IMR-90 (cell line): ENCODE measurements around the gene CACNA1F. TPM values are rescaled to one million over a fixed set of nuclear protein-coding genes. Genes with fewer than 3 reads are reported as not detected.

ENCODE experiments used
- ATAC-seq: fragments of 200-7000 bp; cut with Tn5 transposase; 2 replicates; pipeline ENCODE4 v1.9.1; 2020; ENCODE audit warnings: low read depth, mild to moderate bottlenecking, moderate library complexity
- BruUV-seq: library from RNA; stranded (reverse); fragments of 400-500 nt; replicated peaks from 2 replicates; lab custom pipeline; 2021; lab: Mats Ljungman, UMichigan
- CTCF ChIA-PET: fragments of 300-600 bp; formaldehyde crosslinking; extraction: SDS; loops from one replicate; lab custom pipeline; 2021; ENCODE audit warnings: antibody characterized with exemption; lab: Yijun Ruan, JAX
- POLR2A ChIA-PET: fragments of 300-600 bp; sonication (Branson Sonifier 250); formaldehyde crosslinking; loops from one replicate; lab custom pipeline; 2022; ENCODE audit warnings: antibody characterized with exemption; ENCODE audit not compliant: unreplicated experiment; lab: Charles Lee
- DNase-seq: peaks from one replicate; pipeline ENCODE4 v3.0.0; 2013
- H2AFZ ChIP-seq: replicated peaks from 2 replicates; pipeline ENCODE3; 2013; ENCODE audit warnings: low read length, mild to moderate bottlenecking; ENCODE audit not compliant: poor library complexity
- H2AK5ac ChIP-seq: 2 replicates; pipeline ENCODE4 v1.6.1; 2013; ENCODE audit warnings: low read depth, low read length, inconsistent platforms
- H2AK9ac ChIP-seq: replicated peaks from 2 replicates; pipeline ENCODE3; 2013; ENCODE audit warnings: mild to moderate bottlenecking, low read depth, low read length, moderate library complexity; ENCODE audit not compliant: poor library complexity
- H2BK120ac ChIP-seq: 2 replicates; pipeline ENCODE4 v1.6.1; 2013; ENCODE audit warnings: low read depth, low read length, inconsistent platforms
- H2BK15ac ChIP-seq: 3 replicates; pipeline ENCODE4 v1.6.1; 2013; ENCODE audit warnings: low read depth, low read length, inconsistent platforms
- H2BK20ac ChIP-seq: 2 replicates; pipeline ENCODE4 v1.6.1; 2013; ENCODE audit warnings: low read depth, mild to moderate bottlenecking, inconsistent platforms, low read length, moderate library complexity
- H2BK5ac ChIP-seq: 2 replicates; pipeline ENCODE4 v1.6.1; 2013; ENCODE audit warnings: mild to moderate bottlenecking, low read depth, low read length, inconsistent platforms; ENCODE audit not compliant: poor library complexity, severe bottlenecking
- H3K14ac ChIP-seq: replicated peaks from 2 replicates; pipeline ENCODE4 v1.6.1; 2013; ENCODE audit warnings: low read depth, low read length, inconsistent platforms
- H3K18ac ChIP-seq: 2 replicates; pipeline ENCODE4 v1.6.1; 2013; ENCODE audit warnings: low read depth, low read length, control low read depth
- H3K23ac ChIP-seq: 2 replicates; pipeline ENCODE4 v1.6.1; 2013; ENCODE audit warnings: low read depth, low read length, inconsistent platforms
- H3K27ac ChIP-seq: 2 replicates; pipeline ENCODE4 v1.5.1; 2013; ENCODE audit warnings: mild to moderate bottlenecking, control low read depth, low read length; ENCODE audit not compliant: insufficient read depth
- H3K27me3 ChIP-seq: 2 replicates; pipeline ENCODE4 v1.6.1; 2013; ENCODE audit warnings: low read length; ENCODE audit not compliant: control insufficient read depth, insufficient read depth
- H3K36me3 ChIP-seq: 2 replicates; pipeline ENCODE4 v1.6.1; 2013; ENCODE audit warnings: low read length, mixed read lengths; ENCODE audit not compliant: control insufficient read depth, insufficient read depth
- H3K4ac ChIP-seq: 2 replicates; pipeline ENCODE4 v1.6.1; 2013; ENCODE audit warnings: low read depth, low read length, inconsistent platforms
- H3K4me1 ChIP-seq: 2 replicates; pipeline ENCODE4 v1.6.1; 2013; ENCODE audit warnings: low read length, mixed read lengths; ENCODE audit not compliant: control insufficient read depth, insufficient read depth
- H3K4me2 ChIP-seq: 2 replicates; pipeline ENCODE4 v1.6.1; 2013; ENCODE audit warnings: low read depth, mild to moderate bottlenecking, control low read depth, low read length, moderate library complexity
- H3K4me3 ChIP-seq: 2 replicates; pipeline ENCODE4 v1.5.1; 2013; ENCODE audit warnings: low read depth, mild to moderate bottlenecking, control low read depth, low read length, moderate library complexity; ENCODE audit not compliant: insufficient read depth
- H3K56ac ChIP-seq: 2 replicates; pipeline ENCODE4 v1.6.1; 2013; ENCODE audit warnings: low read length, inconsistent platforms; ENCODE audit not compliant: insufficient read depth; ENCODE audit errors: extremely low read depth
- H3K79me1 ChIP-seq, 2 experiments: 2 replicates each; pipeline ENCODE4 v1.6.1; 2013; ENCODE audit warnings: low read length in 2 of 2, inconsistent platforms in 1 of 2, low read depth in 1 of 2
- H3K9ac ChIP-seq: 2 replicates; pipeline ENCODE4 v1.6.1; 2013; ENCODE audit warnings: low read depth, low read length, control low read depth
- H3K9me1 ChIP-seq: 2 replicates; pipeline ENCODE4 v1.6.1; 2013; ENCODE audit warnings: low read length, inconsistent platforms; ENCODE audit not compliant: insufficient read depth
- H3K9me3 ChIP-seq: 2 replicates; pipeline ENCODE4 v1.6.1; 2013; ENCODE audit warnings: low read length; ENCODE audit not compliant: control insufficient read depth, insufficient read depth
- H4K20me1 ChIP-seq: 2 replicates; pipeline ENCODE4 v1.6.1; 2013; ENCODE audit warnings: low read length, inconsistent platforms; ENCODE audit not compliant: insufficient read depth
- H4K5ac ChIP-seq: 2 replicates; pipeline ENCODE4 v1.6.1; 2013; ENCODE audit warnings: mild to moderate bottlenecking, low read depth, low read length, control low read depth
- H4K8ac ChIP-seq, 2 experiments: 2 replicates each; pipeline ENCODE4 v1.6.1; 2013; ENCODE audit warnings: low read depth in 2 of 2, low read length in 2 of 2, control low read depth in 1 of 2, inconsistent platforms in 1 of 2
- H4K91ac ChIP-seq: 2 replicates; pipeline ENCODE4 v1.6.1; 2013; ENCODE audit warnings: low read depth, low read length, inconsistent platforms; ENCODE audit not compliant: insufficient read depth
- BHLHE40 ChIP-seq: fragments of 150-350 bp; IDR thresholded peaks from 2 replicates; pipeline ENCODE4 v1.6.1; 2016; ENCODE audit warnings: mild to moderate bottlenecking, low read depth, low read length
- CEBPB ChIP-seq: IDR thresholded peaks from 2 replicates; pipeline ENCODE4 v1.6.1; 2012; ENCODE audit warnings: low read depth, low read length, improper control_type of control experiment
- CHD1 ChIP-seq: IDR thresholded peaks from 2 replicates; pipeline ENCODE4 v1.6.1; 2012; ENCODE audit warnings: low read depth, low read length, improper control_type of control experiment
- CTCF ChIP-seq: conservative IDR thresholded peaks from 2 replicates; pipeline ENCODE4 v1.5.1; 2012; ENCODE audit warnings: mild to moderate bottlenecking, low read depth, low read length, improper control_type of control experiment
- FOS ChIP-seq: fragments of 150-350 bp; IDR thresholded peaks from 2 replicates; pipeline ENCODE4 v1.6.1; 2016; ENCODE audit warnings: low read depth, low read length
- MAFK ChIP-seq: IDR thresholded peaks from 2 replicates; pipeline ENCODE4 v1.6.1; 2012; ENCODE audit warnings: low read depth, low read length, improper control_type of control experiment
- MAZ ChIP-seq: IDR thresholded peaks from 2 replicates; pipeline ENCODE4 v1.6.1; 2012; ENCODE audit warnings: low read depth, mild to moderate bottlenecking, low read length, improper control_type of control experiment, moderate library complexity, borderline replicate concordance
- NFE2L2 ChIP-seq: fragments of 150-350 bp; IDR thresholded peaks from 2 replicates; pipeline ENCODE4 v1.6.1; 2016; ENCODE audit warnings: low read depth, mild to moderate bottlenecking, low read length
- POLR2A ChIP-seq: IDR thresholded peaks from 2 replicates; pipeline ENCODE4 v1.6.1; 2012; ENCODE audit warnings: mild to moderate bottlenecking, low read depth, low read length
- RAD21 ChIP-seq: IDR thresholded peaks from 2 replicates; pipeline ENCODE4 v1.6.1; 2012; ENCODE audit warnings: low read length, improper control_type of control experiment
- RCOR1 ChIP-seq: IDR thresholded peaks from 2 replicates; pipeline ENCODE4 v1.6.1; 2012; ENCODE audit warnings: mild to moderate bottlenecking, low read length, improper control_type of control experiment; ENCODE audit not compliant: insufficient replicate concordance
- RFX5 ChIP-seq: IDR thresholded peaks from 2 replicates; pipeline ENCODE4 v1.8.0; 2012; ENCODE audit warnings: low read depth, mild to moderate bottlenecking, low read length, moderate library complexity
- SMC3 ChIP-seq: fragments of 150-350 bp; IDR thresholded peaks from 2 replicates; pipeline ENCODE4 v1.6.1; 2016; ENCODE audit warnings: low read depth, mild to moderate bottlenecking, antibody characterized with exemption, low read length, moderate library complexity
- USF2 ChIP-seq: fragments of 150-350 bp; IDR thresholded peaks from 2 replicates; pipeline ENCODE4 v1.6.1; 2017; ENCODE audit warnings: mild to moderate bottlenecking, antibody characterized with exemption, low read length, low read depth
- WGBS, 2 experiments: methylation state at CpG; one replicate each; pipeline versions ENCODE4 v1.1.5 to v1.1.7; 2013; ENCODE audit warnings: missing lambda C conversion rate in 2 of 2; ENCODE audit not compliant: insufficient read length in 1 of 2; ENCODE audit errors: extremely low coverage in 2 of 2; 5-methylcytosine and 5-hydroxymethylcytosine counted together
- dilution Hi-C: fragments of 300-500 bp; cut with HindIII; formaldehyde crosslinking; loops from one replicate; pipeline ENCODE4 v1.14.3; 2018; ENCODE audit warnings: low sequenced_read_pairs; ENCODE audit not compliant: unreplicated experiment
- in situ Hi-C: fragments of 300-500 bp; cut with MboI; formaldehyde crosslinking; loops from 3 replicates; pipeline ENCODE4 v1.14.3; 2019; ENCODE audit warnings: low sequenced_read_pairs, inconsistent platforms, mixed read lengths
- intact Hi-C: fragments of 100-400 bp; cut with micrococcal nuclease; formaldehyde crosslinking; loops from 2 replicates; pipeline ENCODE4 v1.10.0; 2022
- polyA plus RNA-seq, 3 experiments: library from polyadenylated mRNA; depleted of rRNA; stranded (reverse); fragments of >200 nt; gene quantifications; 2 replicates each; pipeline ENCODE4 v1.2.3, GENCODE V29; 2012; ENCODE audit warnings: low replicate concordance in 1 of 3
- total RNA-seq: library from RNA; depleted of rRNA; stranded (reverse); fragments of >200 nt; gene quantifications from 2 replicates; pipeline ENCODE4 v1.2.3, GENCODE V29; 2012

The CACNA1F gene
- total and polyA plus RNA-seq, 2 of the 4 experiments (the other 2 are of a cell fraction) = not detected

GRCh38 chrX:49249616-49250015, 16.5 kb upstream of the CACNA1F start:
- no peak overlapping the region for H2BK120ac ChIP-seq
- H3K23ac ChIP-seq = no peak overlapping the region
- no peaks in the 10 kb centered on the region for H3K4me1 ChIP-seq
- H3K9me1 ChIP-seq = no peaks in the 10 kb centered on the region
- intact Hi-C loops (no loop called here), dilution Hi-C loops (no loop called here), in situ Hi-C loops (no loop called here)
- no peak overlapping the region for H3K4me3 ChIP-seq
- no peak overlapping the region for H3K18ac ChIP-seq
- H2BK15ac ChIP-seq = no peak overlapping the region
- TF ChIP-seq POLR2A (no peak), CEBPB (no peak), CTCF (no peak), CHD1 (no peak), BHLHE40 (no peak), USF2 (no peak), SMC3 (no peak), MAFK (no peak), RCOR1 (no peak), NFE2L2 (no peak), MAZ (no peak), RFX5 (no peak), RAD21 (no peak), FOS (no peak)
- H2AK5ac ChIP-seq = no peak overlapping the region
- H4K5ac ChIP-seq = no peak overlapping the region
- no peak overlapping the region for H2AK9ac ChIP-seq
- POLR2A ChIA-PET = no interaction called here
- H3K27ac ChIP-seq = no peak overlapping the region
- no peak overlapping the region for H4K8ac ChIP-seq
- H3K14ac ChIP-seq = no peak overlapping the region
- 78% methylated on average over 5 of the region's 9 CpGs; no CpG with 5 or more reads in 1 of the 2 experiments for WGBS, 2 experiments
- H2BK5ac ChIP-seq = no peak overlapping the region
- ATAC-seq = no peak
- H3K4me2 ChIP-seq = no peak overlapping the region
- H2BK20ac ChIP-seq = no peak overlapping the region
- H3K4ac ChIP-seq = no peak overlapping the region
- no peaks in the 10 kb centered on the region for H4K20me1 ChIP-seq
- no peaks in the 10 kb centered on the region for H3K9me3 ChIP-seq
- no TSS peak for BruUV-seq
- H3K36me3 ChIP-seq = peaks cover 4% of the 10 kb centered on the region; the same call in 1 of the 2 replicates
- H3K56ac ChIP-seq = no peak overlapping the region
- no peak for DNase-seq
- H3K27me3 ChIP-seq = no peaks in the 10 kb centered on the region
- CTCF ChIA-PET = no interaction called here
- no peak overlapping the region for H3K9ac ChIP-seq
- H3K79me1 ChIP-seq = no peaks in the 10 kb centered on the region
- H4K91ac ChIP-seq = no peak overlapping the region
- H2AFZ ChIP-seq = no peak overlapping the region
